SK-N-SH (cell line): ENCODE data around the gene ATP8B3.

Source experiments
- CHD2 ChIP-seq: fragments of 150-350 bp; IDR thresholded peaks from 2 replicates; pipeline ENCODE4 v1.6.1; 2018; ENCODE audit warnings: low read length; ENCODE audit not compliant: partially characterized antibody
- EZH2phosphoT487 ChIP-seq: fragments of 200-600 bp; sonication (generic); IDR thresholded peaks from 2 replicates; pipeline ENCODE4 v1.6.1; 2017; ENCODE audit warnings: low read depth, mixed run types, mild to moderate bottlenecking, antibody characterized with exemption, moderate library complexity, borderline replicate concordance
- FOSL2 ChIP-seq: IDR thresholded peaks from 2 replicates; pipeline ENCODE4 v1.4.0; 2012; ENCODE audit warnings: low read depth, mild to moderate bottlenecking, moderate library complexity, borderline replicate concordance
- JUND ChIP-seq: IDR thresholded peaks from 2 replicates; pipeline ENCODE4 v1.4.0; 2012
- RCOR1 ChIP-seq: fragments of 150-350 bp; IDR thresholded peaks from 2 replicates; pipeline ENCODE4 v1.6.1; 2017; ENCODE audit warnings: antibody characterized with exemption, low read length
- TAF1 ChIP-seq: IDR thresholded peaks from 2 replicates; pipeline ENCODE4 v1.6.1; 2012; ENCODE audit warnings: low read depth, mild to moderate bottlenecking, low read length, moderate library complexity, borderline replicate concordance
- TF ChIP-seq, protein P1 (sequence below): fragments of 200-600 bp; sonication (generic); IDR thresholded peaks from 2 replicates; pipeline ENCODE4 v1.6.1; 2017; ENCODE audit warnings: antibody characterized with exemption, mild to moderate bottlenecking, moderate library complexity
- TF ChIP-seq, protein P2 (sequence below): IDR thresholded peaks from 2 replicates; pipeline ENCODE4 v1.4.0; 2012; ENCODE audit warnings: low read depth

DNA sequence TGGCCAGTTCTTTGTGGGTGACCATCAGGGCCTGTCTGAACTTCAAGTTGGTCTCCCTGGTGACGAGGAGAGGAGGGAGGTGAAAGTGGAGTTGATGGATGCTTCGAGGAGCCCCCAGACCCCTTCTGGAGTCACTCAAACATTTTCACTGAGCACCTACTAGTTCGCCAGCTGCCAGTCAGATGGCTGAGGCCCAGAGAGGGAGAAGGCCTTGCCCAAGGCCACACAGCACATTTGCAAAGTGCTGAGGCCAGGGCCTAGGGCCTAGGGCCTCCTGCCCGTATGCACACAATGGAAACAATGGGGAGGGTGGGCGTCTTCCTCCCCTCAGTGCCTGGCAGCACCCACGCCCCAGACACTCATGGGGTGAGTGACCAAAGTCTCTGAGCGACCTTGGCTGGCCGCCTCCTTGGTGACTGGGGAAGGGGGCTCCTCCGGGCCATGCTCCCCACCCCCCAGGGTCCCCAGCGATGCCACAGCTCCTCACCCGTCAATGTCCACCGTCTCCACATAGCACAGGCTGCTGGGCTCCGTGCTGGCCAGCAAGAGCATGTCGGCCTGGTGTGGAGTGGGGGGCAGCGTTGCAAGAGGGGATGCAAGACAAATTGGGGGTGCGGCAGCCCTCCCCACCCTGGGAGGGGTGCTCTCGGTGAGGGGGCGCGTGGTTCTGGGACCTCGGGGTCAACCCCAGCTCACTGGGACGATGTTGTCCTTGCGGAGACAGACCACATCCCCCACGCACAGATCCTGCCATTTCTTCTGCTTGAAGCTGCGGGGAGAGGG, 6.5 kb downstream of the ATP8B3 start:
- TF ChIP-seq TAF1 (no peak), EZH2phosphoT487 (no peak), FOSL2 (no peak), RCOR1 (no peak), CHD2 (no peak), JUND (no peak)
- TF ChIP-seq, protein P1, sequence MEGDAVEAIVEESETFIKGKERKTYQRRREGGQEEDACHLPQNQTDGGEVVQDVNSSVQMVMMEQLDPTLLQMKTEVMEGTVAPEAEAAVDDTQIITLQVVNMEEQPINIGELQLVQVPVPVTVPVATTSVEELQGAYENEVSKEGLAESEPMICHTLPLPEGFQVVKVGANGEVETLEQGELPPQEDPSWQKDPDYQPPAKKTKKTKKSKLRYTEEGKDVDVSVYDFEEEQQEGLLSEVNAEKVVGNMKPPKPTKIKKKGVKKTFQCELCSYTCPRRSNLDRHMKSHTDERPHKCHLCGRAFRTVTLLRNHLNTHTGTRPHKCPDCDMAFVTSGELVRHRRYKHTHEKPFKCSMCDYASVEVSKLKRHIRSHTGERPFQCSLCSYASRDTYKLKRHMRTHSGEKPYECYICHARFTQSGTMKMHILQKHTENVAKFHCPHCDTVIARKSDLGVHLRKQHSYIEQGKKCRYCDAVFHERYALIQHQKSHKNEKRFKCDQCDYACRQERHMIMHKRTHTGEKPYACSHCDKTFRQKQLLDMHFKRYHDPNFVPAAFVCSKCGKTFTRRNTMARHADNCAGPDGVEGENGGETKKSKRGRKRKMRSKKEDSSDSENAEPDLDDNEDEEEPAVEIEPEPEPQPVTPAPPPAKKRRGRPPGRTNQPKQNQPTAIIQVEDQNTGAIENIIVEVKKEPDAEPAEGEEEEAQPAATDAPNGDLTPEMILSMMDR: no peak
- TF ChIP-seq, protein P2, sequence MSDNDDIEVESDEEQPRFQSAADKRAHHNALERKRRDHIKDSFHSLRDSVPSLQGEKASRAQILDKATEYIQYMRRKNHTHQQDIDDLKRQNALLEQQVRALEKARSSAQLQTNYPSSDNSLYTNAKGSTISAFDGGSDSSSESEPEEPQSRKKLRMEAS: no peak
